ENCODE data around the gene PSMB7. TPM values are rescaled to one million over a fixed set of nuclear protein-coding genes. Genes with fewer than 3 reads are reported as not detected.

The PSMB7 gene
- total RNA-seq, 4 donors from 2014 or later = 149 to 187 (median 165) TPM

DNA sequence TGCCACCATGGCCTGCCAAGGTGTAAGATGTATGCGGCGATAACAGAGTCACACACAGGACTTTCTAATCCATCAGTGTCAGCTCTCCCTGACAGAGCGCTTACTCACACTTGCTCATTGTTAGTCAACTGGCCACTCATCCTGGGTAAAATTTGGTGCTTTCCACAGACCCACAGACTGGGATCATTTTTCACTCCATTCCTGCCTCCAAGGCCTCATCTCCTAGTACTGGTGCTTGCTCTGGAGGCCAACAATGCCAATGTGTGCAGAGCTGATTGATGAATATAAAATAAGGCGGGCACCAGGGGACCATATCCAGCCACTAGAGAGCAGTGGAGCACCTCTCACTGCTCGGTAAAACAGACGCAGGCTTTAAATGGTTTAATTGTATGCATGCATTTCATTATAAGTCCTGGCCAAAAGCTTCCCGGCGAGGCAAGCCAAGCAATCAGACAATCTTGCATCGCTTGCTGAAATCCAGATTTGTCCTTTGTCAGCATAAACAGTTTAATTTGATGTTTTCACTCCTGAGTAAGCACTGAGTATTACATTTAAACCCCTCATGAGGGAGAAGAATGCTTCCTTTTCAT lies 22.3 kb downstream of the PSMB7 start:
- H3K4me3 ChIP-seq (ENCODE audit: low read depth, poor library complexity, severe bottlenecking) = no peak overlapping the region
- no peak for DNase-seq (ENCODE audit: low spot score in 2 of 2)
- TF ChIP-seq POLR2A (IDR thresholded peaks at IDR 0.05) = no peak
- TF ChIP-seq, protein P1, sequence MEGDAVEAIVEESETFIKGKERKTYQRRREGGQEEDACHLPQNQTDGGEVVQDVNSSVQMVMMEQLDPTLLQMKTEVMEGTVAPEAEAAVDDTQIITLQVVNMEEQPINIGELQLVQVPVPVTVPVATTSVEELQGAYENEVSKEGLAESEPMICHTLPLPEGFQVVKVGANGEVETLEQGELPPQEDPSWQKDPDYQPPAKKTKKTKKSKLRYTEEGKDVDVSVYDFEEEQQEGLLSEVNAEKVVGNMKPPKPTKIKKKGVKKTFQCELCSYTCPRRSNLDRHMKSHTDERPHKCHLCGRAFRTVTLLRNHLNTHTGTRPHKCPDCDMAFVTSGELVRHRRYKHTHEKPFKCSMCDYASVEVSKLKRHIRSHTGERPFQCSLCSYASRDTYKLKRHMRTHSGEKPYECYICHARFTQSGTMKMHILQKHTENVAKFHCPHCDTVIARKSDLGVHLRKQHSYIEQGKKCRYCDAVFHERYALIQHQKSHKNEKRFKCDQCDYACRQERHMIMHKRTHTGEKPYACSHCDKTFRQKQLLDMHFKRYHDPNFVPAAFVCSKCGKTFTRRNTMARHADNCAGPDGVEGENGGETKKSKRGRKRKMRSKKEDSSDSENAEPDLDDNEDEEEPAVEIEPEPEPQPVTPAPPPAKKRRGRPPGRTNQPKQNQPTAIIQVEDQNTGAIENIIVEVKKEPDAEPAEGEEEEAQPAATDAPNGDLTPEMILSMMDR (IDR thresholded peaks at IDR 0.05) = no peak
- 35 to 39% methylated on average over 9 of the region's 9 CpGs for WGBS, 2 donors
- intact Hi-C loops (cut with DNase I; ENCODE audit: low total_unique reads) = no loop called here

DNA sequence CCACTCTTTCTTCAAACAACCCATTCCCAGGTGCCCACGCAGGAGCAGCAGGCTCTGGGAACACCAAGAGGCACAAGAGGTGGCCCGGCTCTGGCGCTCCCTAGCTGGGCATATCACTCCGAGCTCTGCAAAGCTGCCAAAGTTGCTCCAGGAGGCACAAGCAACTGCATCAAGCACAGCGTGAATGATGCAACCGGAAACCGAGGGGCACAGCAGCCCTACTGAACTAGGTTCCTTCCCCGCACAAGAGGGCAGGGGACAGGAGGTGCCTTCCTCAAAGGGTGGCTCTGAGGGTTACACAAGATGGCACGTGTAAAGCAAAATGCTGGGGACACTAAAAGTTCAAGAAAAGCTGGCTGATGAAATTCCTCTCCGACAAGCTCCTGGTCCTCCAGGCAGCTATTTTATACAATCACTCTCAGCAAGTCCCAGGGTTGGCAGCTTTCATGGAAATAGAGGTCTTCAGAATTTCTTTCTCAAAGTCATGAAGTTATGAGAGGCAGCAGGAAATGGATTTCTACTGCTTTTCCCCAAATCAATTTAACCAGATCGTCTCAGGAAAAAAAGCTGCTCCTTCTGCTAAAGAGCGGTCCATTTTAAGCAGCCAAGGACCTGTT lies 22.9 kb downstream of the PSMB7 start:
- intact Hi-C loops (cut with DNase I; ENCODE audit: low total_unique reads) = no loop called here
- H3K4me3 ChIP-seq (ENCODE audit: low read depth, poor library complexity, severe bottlenecking) = no peak overlapping the region
- 78 to 87% methylated on average over 12 of the region's 12 CpGs for WGBS, 2 donors
- no peak for TF ChIP-seq POLR2A (IDR thresholded peaks at IDR 0.05)
- TF ChIP-seq, protein P1 (IDR thresholded peaks at IDR 0.05) = no peak
- DNase-seq (ENCODE audit: low spot score in 2 of 2) = no peak

DNA sequence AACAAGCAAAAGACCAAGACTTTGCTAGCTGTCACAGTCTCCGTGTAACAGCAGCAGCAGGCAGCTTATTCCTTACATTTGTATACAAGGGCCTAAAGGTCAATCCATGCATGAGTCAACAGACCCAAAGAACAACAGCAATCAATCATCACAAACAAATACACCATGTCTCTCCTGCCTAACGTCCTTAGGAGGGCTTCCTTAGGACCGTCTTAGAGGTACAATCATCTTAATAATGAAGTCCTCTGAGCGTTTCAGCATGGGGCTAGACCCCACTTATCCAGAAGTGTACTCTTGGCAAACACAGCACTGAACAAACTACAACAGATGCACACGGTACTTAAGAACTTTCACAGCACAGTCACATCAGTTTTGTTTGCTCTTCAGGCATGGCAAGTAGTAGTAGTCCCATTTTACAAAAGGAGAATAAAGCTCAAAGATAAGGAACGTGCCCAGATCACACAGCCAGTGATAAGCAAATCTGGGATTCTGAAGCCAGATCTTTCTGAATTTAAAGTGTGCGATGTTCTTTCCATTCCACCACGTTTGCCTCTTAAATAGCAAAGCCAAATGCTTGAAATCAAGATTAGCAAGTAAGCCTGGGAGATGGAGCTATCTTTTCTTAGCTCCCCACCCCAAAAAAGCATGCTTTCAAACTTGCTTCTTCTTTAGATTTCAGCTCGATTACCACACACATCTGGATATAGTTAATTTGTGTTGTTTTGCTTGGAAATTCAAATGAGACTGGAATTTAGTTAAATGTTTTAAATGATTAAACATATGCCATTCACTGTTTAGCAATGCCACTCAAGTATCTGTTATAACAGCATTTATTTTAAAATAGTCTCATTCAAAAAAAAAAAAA lies 24.2 kb downstream of the PSMB7 start:
- intact Hi-C loops (cut with DNase I; ENCODE audit: low total_unique reads) = no loop called here
- no peak for DNase-seq (ENCODE audit: low spot score in 2 of 2)
- H3K4me3 ChIP-seq (ENCODE audit: low read depth, poor library complexity, severe bottlenecking) = no peak overlapping the region
- WGBS, 2 donors = 58 to 62% methylated on average over 9 of the region's 9 CpGs
- TF ChIP-seq, protein P1 (IDR thresholded peaks at IDR 0.05) = no peak
- no peak for TF ChIP-seq POLR2A (IDR thresholded peaks at IDR 0.05)

DNA sequence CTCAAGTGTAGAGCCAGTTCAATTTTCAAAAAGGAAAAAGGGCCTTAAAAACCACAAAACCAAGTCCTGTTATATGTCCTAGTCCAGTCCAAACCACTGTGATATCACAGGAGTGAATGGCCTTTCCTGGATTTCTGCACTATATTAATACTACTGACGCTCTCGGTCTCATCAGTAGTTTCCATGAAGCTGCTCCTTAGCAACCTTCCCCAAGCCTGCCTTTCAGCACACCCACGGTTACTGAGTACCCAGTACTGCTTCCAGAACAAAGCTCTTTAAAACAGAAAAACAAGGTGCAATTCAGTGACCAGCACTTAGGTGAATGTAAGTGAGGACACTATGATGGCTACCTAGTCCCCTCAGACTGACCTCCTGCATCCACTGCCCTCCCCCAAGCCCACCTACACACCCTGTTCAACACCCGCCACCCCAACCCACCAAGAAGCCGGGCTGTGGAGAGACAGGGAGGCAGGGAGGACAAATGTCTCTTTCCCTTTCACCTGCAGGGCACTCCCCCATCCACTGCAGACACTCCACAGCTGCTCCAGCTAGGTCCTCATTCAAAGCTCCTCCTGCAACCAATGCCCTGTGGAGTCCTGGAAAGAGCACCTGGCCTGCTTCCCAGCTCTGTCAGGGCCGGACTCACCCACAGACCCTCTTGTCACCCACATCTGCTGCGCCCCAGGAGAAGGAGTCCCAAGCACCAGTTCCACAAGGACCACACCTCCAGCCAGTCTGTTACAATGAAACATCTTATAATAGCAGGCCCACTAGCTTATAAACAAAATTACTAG lies 25.9 kb downstream of the PSMB7 start:
- TF ChIP-seq, protein P1 (IDR thresholded peaks at IDR 0.05) = no peak
- TF ChIP-seq POLR2A (IDR thresholded peaks at IDR 0.05) = no peak
- no peak overlapping the region for H3K4me3 ChIP-seq (ENCODE audit: low read depth, poor library complexity, severe bottlenecking)
- WGBS, 2 donors = 81 to 93% methylated on average over 7 of the region's 7 CpGs
- DNase-seq (ENCODE audit: low spot score in 2 of 2) = no peak
- intact Hi-C loops (cut with DNase I; ENCODE audit: low total_unique reads) = no loop called here

DNA sequence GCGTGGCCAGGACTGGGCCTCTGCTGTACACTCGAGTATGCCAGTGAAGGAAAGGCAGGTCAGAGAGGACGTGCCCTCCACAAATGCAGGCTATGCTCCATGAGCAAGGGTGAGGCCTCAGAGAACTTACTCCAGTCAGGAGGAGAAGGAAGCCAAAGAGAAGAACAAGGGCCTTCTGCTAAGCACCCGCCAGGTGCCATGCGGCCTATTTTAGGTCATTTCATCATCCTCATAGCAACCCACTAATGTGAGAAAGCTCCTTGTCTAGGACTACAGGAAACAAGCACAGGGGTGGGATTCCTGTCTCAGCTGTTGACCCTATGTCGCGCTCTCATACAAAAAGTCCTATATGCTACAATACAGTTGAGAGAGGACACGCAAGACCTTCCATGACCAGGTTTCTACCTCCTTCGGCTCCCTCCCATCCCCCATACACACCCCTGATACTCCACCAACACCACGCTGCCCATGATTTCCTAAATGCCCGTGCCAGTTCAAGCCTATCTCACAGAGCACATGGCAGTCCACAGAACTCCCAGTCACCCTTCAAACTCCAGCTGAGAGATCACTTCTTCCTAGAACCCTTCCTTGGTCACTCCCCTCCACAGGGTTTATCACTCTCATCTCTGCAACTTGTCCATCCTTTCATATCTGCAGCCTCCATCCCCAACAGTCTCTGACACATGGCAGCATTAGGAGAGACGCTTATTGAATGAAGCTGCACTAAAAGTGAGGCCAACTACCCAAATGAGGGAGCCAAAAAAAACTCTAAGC lies 26.8 kb downstream of the PSMB7 start:
- TF ChIP-seq, protein P1 (IDR thresholded peaks at IDR 0.05) = no peak
- TF ChIP-seq POLR2A (IDR thresholded peaks at IDR 0.05) = no peak
- intact Hi-C loops (cut with DNase I; ENCODE audit: low total_unique reads) = no loop called here
- WGBS, 2 donors = 89 to 92% methylated on average over 12 of the region's 12 CpGs
- DNase-seq (ENCODE audit: low spot score in 2 of 2) = no peak
- no peak overlapping the region for H3K4me3 ChIP-seq (ENCODE audit: low read depth, poor library complexity, severe bottlenecking)

Measured in lower leg skin (tissue), 4 donors.